Naive thymus-derived CD8-positive, alpha-beta T cell (primary cell): ENCODE results near the gene C1orf141. TPM values are rescaled to one million over a fixed set of nuclear protein-coding genes. Genes with fewer than 3 reads are reported as not detected.
A peak's percentile ranks its signal among the peaks of the same experiment; 100 is the strongest.

Experiments
- ATAC-seq, 2 donors: fragments of 150-1000 bp; cut with Tn5 transposase in 1 of 2; sonication (Bioruptor Pico), chemical (Tn5 transposase) in 1 of 2; 1 replicate in 1 of 2; 2 replicates in 1 of 2; pipeline ENCODE4 v1.10.0; 2021; ENCODE audit warnings: mild to moderate bottlenecking in 2 of 2, moderate library complexity in 2 of 2
- POLR2A ChIA-PET: fragments of 350-600 bp; sonication (Branson Sonifier 250); formaldehyde crosslinking; loops from one replicate; lab custom pipeline; 2021; ENCODE audit warnings: antibody characterized with exemption; lab: Charles Lee
- DNase-seq, 10 donors: peaks; one replicate each; pipeline versions ENCODE4 v3.0.0 to v3.0.0-alpha.2; 2020 to 2022
- H3K27ac Mint-ChIP-seq, 10 donors: one replicate each; pipeline ENCODE4 v1.8.0; 2020 to 2022; ENCODE audit warnings: mild to moderate bottlenecking in 10 of 10, mixed read lengths in 10 of 10, moderate library complexity in 4 of 10, inconsistent platforms in 1 of 10
- H3K27me3 Mint-ChIP-seq, 5 donors: one replicate each; pipeline ENCODE4 v1.8.0; 2021 to 2022; ENCODE audit warnings: mixed read lengths in 5 of 5
- H3K36me3 Mint-ChIP-seq, 3 donors: one replicate each; pipeline ENCODE4 v1.8.0; 2020 to 2022; ENCODE audit warnings: mixed read lengths in 3 of 3, mild to moderate bottlenecking in 2 of 3, inconsistent platforms in 1 of 3
- H3K4me1 Mint-ChIP-seq, 4 donors: one replicate each; pipeline ENCODE4 v1.8.0; 2021 to 2022; ENCODE audit warnings: mixed read lengths in 4 of 4
- H3K4me3 Mint-ChIP-seq, 10 donors: one replicate each; pipeline ENCODE4 v1.8.0; 2020 to 2022; ENCODE audit warnings: mild to moderate bottlenecking in 10 of 10, mixed read lengths in 10 of 10, moderate library complexity in 6 of 10, inconsistent platforms in 1 of 10
- H3K9me3 Mint-ChIP-seq, 9 donors: one replicate each; pipeline ENCODE4 v1.8.0; 2020 to 2022; ENCODE audit warnings: mixed read lengths in 9 of 9, mild to moderate bottlenecking in 3 of 9, inconsistent platforms in 1 of 9, moderate library complexity in 1 of 9
- polyA plus RNA-seq, 3 donors: library from polyadenylated mRNA; unstranded; fragments of 300-500 nt; fragmentation: Illumina TruSeq; gene quantifications; one replicate each; pipeline ENCODE4 v1.2.3, GENCODE V29; 2021
- total RNA-seq, 8 experiments: library from RNA in 2 of 8; stranded (reverse) in 2 of 8; gene quantifications; one replicate each; pipeline ENCODE4 v1.2.3 and lab custom pipeline; 2021 to 2026

The C1orf141 gene
- total RNA-seq (not detected), polyA plus RNA-seq (not detected), total RNA-seq (lab: John Stamatoyannopoulos, UW) (0 reads per million in 6 experiments)

DNA sequence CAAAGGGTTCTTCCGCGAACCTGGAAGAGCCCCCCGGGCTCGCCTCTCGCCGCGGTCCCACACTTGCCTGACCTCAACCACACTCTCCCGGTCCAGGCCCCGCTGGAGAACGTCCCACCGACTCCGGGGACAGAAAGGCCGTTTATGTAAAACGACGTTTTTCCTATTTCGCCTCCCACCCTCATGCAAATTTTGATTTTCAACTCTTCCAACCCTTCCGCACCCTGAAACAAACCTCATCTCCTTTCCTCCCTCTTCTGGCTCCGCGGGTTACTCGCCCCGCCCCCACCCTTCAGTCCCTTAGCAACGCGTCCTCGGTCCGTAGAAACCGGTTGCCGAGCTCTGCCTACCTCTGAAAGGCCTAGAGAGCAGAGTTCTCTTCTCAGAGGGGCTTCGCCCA lies at the start of gene C1orf141:
TSS of gene C1orf141 (minus strand) at position 276 of the 400 bp plus-strand sequence. CDS start 7,730 bp downstream, outside the sequence.
- DNase-seq, result peak in 5 of 10 donors; percentile 13 to 68 (median 29)
- Mint-ChIP-seq H3K27me3 (peaks cover 0 to 9% (median 3%) of the 10 kb centered on the region in 5 donors), H3K27ac (peak within 1 kb of the TSS in 7 of 10 donors; percentile 5 to 88 (median 46)), H3K9me3 (no peaks in the 10 kb centered on the region), H3K4me1 (peaks cover 5 to 12% (median 9%) of the 10 kb centered on the region in 4 donors), H3K36me3 (no peaks in the 10 kb centered on the region), H3K4me3 (peak within 1 kb of the TSS; percentile 78 to 95 (median 84))
- peak; percentile 56 to 82 for ATAC-seq
- POLR2A ChIA-PET, result interaction anchor here (0.6 to 1.0 kb wide), 3 partner anchors 37 to 293 kb away, joined by 3 to 4 read pairs (median 3); no protein-coding TSS in a partner anchor

DNA sequence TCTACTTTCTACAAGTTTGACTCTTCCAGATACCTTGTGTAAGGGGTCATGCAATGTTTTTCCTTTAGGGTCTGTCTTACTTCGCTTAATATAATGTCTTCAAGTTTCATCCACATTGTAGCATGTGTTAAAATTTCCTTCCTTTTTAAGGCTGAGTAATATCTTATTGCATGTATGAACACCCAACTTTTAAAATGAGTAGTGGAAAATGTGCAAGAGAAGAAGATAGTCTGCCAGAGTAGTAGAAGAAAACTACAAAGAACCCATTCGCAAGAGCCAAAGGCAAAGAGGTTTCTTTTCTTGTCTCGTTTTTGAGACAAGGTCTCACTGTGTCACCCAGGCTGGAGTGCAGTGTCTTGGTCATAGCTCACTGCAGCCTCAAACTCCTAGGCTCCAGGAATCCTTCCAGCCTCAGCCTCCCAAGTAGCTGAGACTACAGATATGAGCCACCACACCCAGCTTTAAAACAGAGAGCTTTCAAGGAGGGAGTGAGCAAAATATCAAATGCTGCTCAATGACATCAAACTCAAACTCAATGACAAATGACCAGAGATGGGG lies 40.8 kb upstream of the C1orf141 start:
- peaks cover 18 to 38% (median 29%) of the 10 kb centered on the region in 4 donors for H3K4me1 Mint-ChIP-seq
- POLR2A ChIA-PET, result interaction anchor here (0.9 kb wide), 1 partner anchor 36 kb away, joined by 3 read pairs; no protein-coding TSS in a partner anchor

DNA sequence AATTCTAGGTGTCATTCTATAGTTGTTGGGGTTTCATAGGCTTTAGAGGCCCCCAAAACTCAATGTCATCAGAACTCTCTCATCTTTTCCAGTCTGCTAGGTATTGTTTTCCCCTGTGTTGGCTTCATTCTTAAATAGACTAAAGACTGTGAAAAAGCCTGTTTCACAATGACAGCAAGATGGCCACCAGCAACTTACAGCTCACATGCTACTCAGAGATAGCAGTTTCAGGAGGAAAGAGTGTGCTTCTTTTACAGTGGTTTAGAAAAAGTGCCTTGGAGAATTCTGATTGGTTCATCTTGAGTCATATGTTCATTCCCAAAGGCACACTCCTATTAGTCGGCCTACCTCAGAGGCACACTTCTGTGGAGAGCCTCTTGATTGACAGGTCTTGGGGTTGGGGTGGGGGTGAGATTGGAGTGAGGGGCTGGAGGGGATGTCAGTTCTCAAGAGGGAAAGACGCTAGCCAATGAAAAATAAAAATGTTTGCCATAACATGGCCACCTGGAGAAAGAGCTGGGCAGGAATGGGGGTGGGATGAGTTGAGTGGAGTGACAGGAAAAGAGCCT lies 40.0 kb upstream of the C1orf141 start:
- Mint-ChIP-seq H3K36me3 (no peaks in the 10 kb centered on the region), H3K27me3 (no peaks in the 10 kb centered on the region), H3K9me3 (peaks cover 0 to 8% (median 0%) of the 10 kb centered on the region in 9 donors), H3K4me1 (peaks cover 20 to 42% (median 32%) of the 10 kb centered on the region in 4 donors), H3K27ac (peak overlapping the region in 1 of 10 donors; percentile 9), H3K4me3 (no peak overlapping the region)
- ATAC-seq (no peak), DNase-seq (no peak)
- POLR2A ChIA-PET, result no interaction called here

More for the DNA sequence above, 40.8 kb upstream of the C1orf141 start:
- DNase-seq (no peak), ATAC-seq (no peak)
- peaks cover 0 to 8% (median 0%) of the 10 kb centered on the region in 9 donors for H3K9me3 Mint-ChIP-seq
- H3K27ac Mint-ChIP-seq, result peak overlapping the region in 3 of 10 donors; percentile 10 to 16 (median 13)
- H3K36me3 Mint-ChIP-seq, result no peaks in the 10 kb centered on the region
- no peak overlapping the region for H3K4me3 Mint-ChIP-seq
- H3K27me3 Mint-ChIP-seq, result no peaks in the 10 kb centered on the region

DNA sequence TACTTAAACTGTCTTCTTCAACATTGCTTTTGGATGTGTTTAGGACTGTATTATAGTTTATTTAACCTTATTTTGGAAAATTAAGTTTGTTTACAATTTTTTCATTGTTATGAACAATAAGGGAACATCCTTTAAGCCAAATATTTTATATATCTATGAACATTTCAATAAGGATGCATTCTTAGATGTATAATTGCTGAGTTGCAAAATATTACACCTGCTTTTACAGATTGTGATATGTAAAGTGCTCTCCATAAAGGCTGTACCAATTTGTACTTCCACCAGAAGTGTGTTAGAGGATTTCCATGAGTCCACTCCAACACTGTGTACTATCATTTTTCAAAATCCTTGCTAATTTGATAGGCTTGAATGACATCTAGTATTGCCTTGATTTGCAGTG lies 39.2 kb upstream of the C1orf141 start:
- ATAC-seq (no peak), DNase-seq (no peak)
- POLR2A ChIA-PET, result no interaction called here
- H3K4me3 Mint-ChIP-seq, result no peak overlapping the region
- peaks cover 0 to 4% (median 0%) of the 10 kb centered on the region in 9 donors for H3K9me3 Mint-ChIP-seq
- no peaks in the 10 kb centered on the region for H3K27me3 Mint-ChIP-seq
- H3K4me1 Mint-ChIP-seq, result peaks cover 20 to 42% (median 33%) of the 10 kb centered on the region in 4 donors
- H3K36me3 Mint-ChIP-seq, result no peaks in the 10 kb centered on the region
- no peak overlapping the region for H3K27ac Mint-ChIP-seq

DNA sequence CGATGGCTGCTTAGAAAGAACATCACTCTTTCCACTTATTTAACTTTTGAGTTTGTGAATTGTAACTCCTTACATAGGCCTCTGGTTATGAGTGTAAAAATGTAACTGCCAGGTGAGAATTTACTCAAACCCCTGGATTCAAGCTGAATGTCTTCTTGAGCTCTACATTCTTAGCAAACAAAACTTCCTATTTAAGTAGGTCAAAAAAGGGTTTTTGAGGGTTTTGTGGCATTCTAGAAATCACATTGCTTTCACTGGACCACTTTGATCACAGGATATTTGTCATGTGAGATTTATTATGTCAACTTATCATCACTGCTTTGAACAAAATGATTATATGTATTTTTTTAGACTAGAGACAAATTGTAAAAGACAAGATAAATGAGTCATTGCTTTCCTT lies 37.2 kb upstream of the C1orf141 start:
- ATAC-seq, result peak; percentile 61 to 63

DNA sequence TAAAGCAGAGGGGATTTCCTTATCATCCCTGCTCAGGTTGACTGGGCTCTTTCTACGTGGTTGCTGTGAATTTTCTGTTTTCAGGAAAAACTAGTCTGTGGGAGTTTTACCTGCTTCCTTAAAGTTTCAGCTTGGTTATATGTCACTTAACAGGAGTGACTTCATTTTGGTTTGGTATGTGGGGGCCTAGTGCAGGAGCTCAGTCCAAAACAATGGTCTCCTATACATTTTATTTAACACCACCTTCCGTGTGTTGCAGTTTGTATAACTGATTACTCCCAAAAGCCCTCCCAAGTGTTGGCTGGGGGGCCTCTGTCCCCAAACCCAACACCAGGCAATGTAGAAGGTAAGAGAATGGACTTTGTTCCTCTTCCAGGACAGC lies 36.8 kb upstream of the C1orf141 start:
- DNase-seq, result peak in 2 of 10 donors; percentile 2 to 12
- Mint-ChIP-seq H3K27ac (peak overlapping the region; percentile 19 to 91 (median 76)), H3K36me3 (no peaks in the 10 kb centered on the region), H3K27me3 (peaks cover 0 to 7% (median 0%) of the 10 kb centered on the region in 5 donors), H3K9me3 (no peaks in the 10 kb centered on the region), H3K4me1 (peaks cover 20 to 42% (median 33%) of the 10 kb centered on the region in 4 donors), H3K4me3 (peak overlapping the region; percentile 36 to 83 (median 73))
- peak in 1 of 2 donors; percentile 24 for ATAC-seq
- POLR2A ChIA-PET, result interaction anchor here (0.7 to 1.9 kb wide), 8 partner anchors 12 to 247 kb away, joined by 3 to 9 read pairs (median 4); partner anchors contain the start of genes C1orf141, DNAI4, MIER1 and SLC35D1

More for the DNA sequence above, 37.2 kb upstream of the C1orf141 start:
- Mint-ChIP-seq H3K4me1 (peaks cover 20 to 42% (median 33%) of the 10 kb centered on the region in 4 donors), H3K36me3 (no peaks in the 10 kb centered on the region), H3K27me3 (peaks cover 0 to 7% (median 0%) of the 10 kb centered on the region in 5 donors), H3K4me3 (peak overlapping the region; percentile 36 to 83 (median 73)), H3K27ac (peak overlapping the region; percentile 19 to 91 (median 74)), H3K9me3 (no peaks in the 10 kb centered on the region)
- peak in 4 of 10 donors; percentile 12 to 73 (median 58) for DNase-seq
- POLR2A ChIA-PET, result interaction anchor here (0.9 to 1.9 kb wide), 4 partner anchors 16 to 119 kb away, joined by 3 to 9 read pairs (median 4); partner anchors contain the start of gene SLC35D1

DNA sequence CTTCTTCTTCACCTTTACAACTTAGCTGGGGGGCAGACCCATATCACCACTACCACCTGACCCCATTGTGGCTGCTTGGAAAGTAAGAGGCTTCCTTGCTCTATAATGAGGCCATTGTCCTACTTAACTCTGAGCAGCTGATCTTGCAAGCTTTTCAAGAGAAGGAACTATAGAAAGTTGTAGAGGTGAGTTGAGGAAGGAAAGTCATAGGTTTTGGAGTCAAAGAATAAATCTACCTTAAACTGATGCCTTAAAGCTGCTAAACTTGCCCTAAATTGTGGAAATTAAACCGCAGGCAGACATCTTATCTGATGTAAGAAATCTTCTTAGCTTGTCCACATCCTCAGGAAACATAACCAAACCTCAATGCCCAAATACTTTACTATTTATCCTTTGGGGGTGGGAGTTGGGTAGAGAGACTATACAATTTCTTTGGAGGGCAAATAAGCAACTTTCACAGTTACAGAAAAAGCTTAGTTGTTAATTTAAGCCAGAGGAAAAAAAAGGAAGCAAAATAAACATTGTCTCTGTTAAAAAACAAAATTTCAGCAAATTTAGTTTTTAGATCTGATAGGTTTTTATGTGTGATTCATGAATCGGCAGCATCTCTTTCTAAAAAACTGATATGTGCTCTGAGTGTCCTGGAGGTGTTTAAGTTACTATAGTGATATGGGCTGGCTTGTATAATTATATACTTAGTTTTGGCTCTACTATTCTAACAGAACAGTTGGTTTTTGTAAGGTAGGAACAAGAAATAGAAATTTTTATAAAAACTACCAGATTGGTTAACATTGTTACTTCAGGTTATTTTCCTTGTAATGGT lies 36.2 kb upstream of the C1orf141 start:
- Mint-ChIP-seq H3K27me3 (peaks cover 0 to 10% (median 2%) of the 10 kb centered on the region in 5 donors), H3K4me3 (peak overlapping the region; percentile 36 to 83 (median 73)), H3K4me1 (peaks cover 20 to 42% (median 33%) of the 10 kb centered on the region in 4 donors), H3K36me3 (no peaks in the 10 kb centered on the region), H3K27ac (peak overlapping the region in 9 of 10 donors; percentile 19 to 91 (median 74)), H3K9me3 (no peaks in the 10 kb centered on the region)
- POLR2A ChIA-PET, result interaction anchor here (0.5 to 1.9 kb wide), 8 partner anchors 11 to 514 kb away, joined by 3 to 9 read pairs (median 3); partner anchors contain the start of genes C1orf141, DNAI4, GADD45A and MIER1
- ATAC-seq (peak; percentile 75 to 83), DNase-seq (peak in 4 of 10 donors; percentile 43 to 78 (median 70))

DNA sequence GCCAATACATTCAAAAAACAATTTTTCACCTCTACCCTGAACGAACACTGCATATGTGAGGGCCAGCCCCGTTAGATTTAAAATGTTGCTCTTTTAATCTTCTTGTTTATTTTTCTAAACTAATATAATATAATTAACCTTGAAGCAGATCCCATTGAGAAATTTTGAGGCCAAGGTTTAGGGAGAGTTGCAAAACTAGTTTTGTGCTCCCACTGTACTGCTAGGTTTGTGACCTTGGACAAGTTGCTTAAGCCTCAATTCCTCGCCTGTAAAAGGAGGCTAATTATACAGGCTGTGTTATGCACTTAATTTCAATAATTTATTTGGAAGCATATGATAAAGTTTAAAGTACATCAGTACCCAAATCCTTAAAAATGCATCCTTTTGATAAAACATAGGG lies 35.2 kb upstream of the C1orf141 start:
- Mint-ChIP-seq H3K27ac (no peak overlapping the region), H3K4me1 (peaks cover 19 to 35% (median 30%) of the 10 kb centered on the region in 4 donors), H3K36me3 (no peaks in the 10 kb centered on the region), H3K4me3 (no peak overlapping the region), H3K9me3 (peaks cover 0 to 2% (median 0%) of the 10 kb centered on the region in 9 donors), H3K27me3 (peaks cover 0 to 20% (median 2%) of the 10 kb centered on the region in 5 donors)
- POLR2A ChIA-PET, result interaction anchor here (1.0 to 1.6 kb wide), 2 partner anchors 12 to 20 kb away, joined by 4 to 7 read pairs; no protein-coding TSS in a partner anchor
- DNase-seq (no peak), ATAC-seq (no peak)

DNA sequence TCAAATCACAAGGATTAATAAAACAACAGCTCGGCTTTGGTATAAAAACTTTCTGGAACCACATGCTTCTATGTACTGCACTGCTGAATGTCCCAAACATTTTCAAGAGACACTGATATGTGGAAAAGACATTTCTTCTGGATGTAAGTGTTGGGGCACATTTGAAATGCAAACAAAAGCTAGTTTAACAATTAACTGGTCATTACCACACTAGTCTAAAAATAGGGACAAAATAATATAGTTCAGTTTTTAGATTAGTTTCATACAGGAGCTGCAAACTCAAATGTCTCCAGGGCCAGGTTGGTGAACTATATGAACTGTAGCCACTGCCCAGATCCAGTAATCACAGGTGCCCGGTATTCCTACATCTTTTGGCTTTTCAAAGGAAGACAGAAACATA lies 34.7 kb upstream of the C1orf141 start:
- POLR2A ChIA-PET, result interaction anchor here (0.8 to 1.0 kb wide), 2 partner anchors 11 to 44 kb away, joined by 3 to 4 read pairs; no protein-coding TSS in a partner anchor
- ATAC-seq (no peak), DNase-seq (no peak)
- no peaks in the 10 kb centered on the region for H3K36me3 Mint-ChIP-seq
- H3K4me3 Mint-ChIP-seq, result no peak overlapping the region
- peaks cover 0 to 24% (median 4%) of the 10 kb centered on the region in 5 donors for H3K27me3 Mint-ChIP-seq
- peaks cover 0 to 2% (median 0%) of the 10 kb centered on the region in 9 donors for H3K9me3 Mint-ChIP-seq
- no peak overlapping the region for H3K27ac Mint-ChIP-seq
- peaks cover 19 to 35% (median 30%) of the 10 kb centered on the region in 4 donors for H3K4me1 Mint-ChIP-seq

DNA sequence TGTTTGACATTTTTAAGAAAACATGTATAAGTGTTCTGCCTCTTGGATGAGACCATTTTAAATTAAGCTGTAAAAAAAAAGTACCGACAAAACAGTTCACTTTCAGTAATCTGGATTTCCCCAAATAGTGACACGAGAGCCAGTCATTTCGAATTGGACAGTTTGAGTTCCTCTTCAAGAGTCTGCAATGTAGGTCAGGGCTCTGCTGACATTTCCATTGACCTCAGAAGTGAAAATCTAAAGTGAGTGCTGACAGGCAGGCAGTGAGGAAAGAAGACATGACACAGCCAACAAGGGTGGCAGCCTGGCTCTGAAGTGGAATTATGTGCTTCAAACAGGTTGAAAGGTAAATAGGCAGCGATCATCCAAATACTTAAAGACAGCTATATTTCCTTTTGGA lies 31.4 kb upstream of the C1orf141 start, which contains the start of gene IL23R:
TSS of gene IL23R (plus strand) at position 259 of the 400 bp plus-strand sequence. CDS start 1,667 bp downstream, outside the sequence.
- POLR2A ChIA-PET, result no interaction called here
- H3K4me3 Mint-ChIP-seq, result peak within 1 kb of the TSS in 1 of 10 donors; percentile 31
- H3K27me3 Mint-ChIP-seq, result peaks cover 0 to 24% (median 4%) of the 10 kb centered on the region in 5 donors
- no peak for ATAC-seq
- no peaks in the 10 kb centered on the region for H3K36me3 Mint-ChIP-seq
- no peak for DNase-seq
- H3K27ac Mint-ChIP-seq, result no peak within 1 kb of the TSS
- H3K4me1 Mint-ChIP-seq, result peaks cover 13 to 22% (median 20%) of the 10 kb centered on the region in 4 donors
- peaks cover 0 to 2% (median 0%) of the 10 kb centered on the region in 9 donors for H3K9me3 Mint-ChIP-seq

DNA sequence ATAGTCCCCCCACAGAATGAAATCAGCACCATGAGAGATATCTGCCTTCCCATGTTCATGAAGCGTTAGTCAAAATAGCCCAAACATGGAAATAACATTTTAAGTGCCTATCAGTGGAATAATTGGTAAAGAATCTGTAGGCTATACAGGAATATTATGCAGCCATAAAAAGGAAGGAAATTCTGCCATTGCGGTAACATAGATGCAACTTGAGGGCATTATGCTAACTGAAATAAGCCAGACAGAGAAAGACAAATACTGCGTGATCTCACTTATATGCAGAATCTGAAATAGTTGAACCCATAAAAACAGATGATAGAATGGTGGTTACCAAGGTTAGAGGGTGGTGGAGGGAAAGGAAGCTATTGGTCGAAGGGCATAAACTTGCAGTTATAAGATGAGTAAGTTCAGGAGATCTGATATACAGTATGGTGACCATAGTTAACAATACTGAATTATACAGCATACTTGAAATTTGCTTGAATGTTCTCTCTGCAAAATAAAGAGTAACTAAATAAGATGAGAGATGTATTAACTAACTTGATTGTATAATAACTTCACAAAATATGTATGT lies 30.8 kb upstream of the C1orf141 start:
- Mint-ChIP-seq H3K9me3 (peaks cover 0 to 2% (median 0%) of the 10 kb centered on the region in 9 donors), H3K36me3 (no peaks in the 10 kb centered on the region), H3K4me1 (peaks cover 8 to 15% (median 13%) of the 10 kb centered on the region in 4 donors), H3K27me3 (peaks cover 0 to 24% (median 4%) of the 10 kb centered on the region in 5 donors), H3K4me3 (no peak overlapping the region), H3K27ac (no peak overlapping the region)
- DNase-seq (no peak), ATAC-seq (no peak)
- POLR2A ChIA-PET, result no interaction called here
